ENCODE data around the gene SMPD1.

SMPD1 gene

GRCh38 chr11:6397636-6398035 is 7.4 kb downstream of the SMPD1 start:
- Histone ChIP-seq H3K4me1 (peaks cover 0 to 18% (median 0%) of the 10 kb centered on the region in 4 donors), H3K27ac (peak overlapping the region in 1 of 2 donors; percentile 8), H3K4me3 (no peak overlapping the region), H3K36me3 (peaks cover 17 to 93% (median 40%) of the 10 kb centered on the region in 3 donors), H3K9me3 (no peaks in the 10 kb centered on the region), H3K27me3 (no peaks in the 10 kb centered on the region)
- intact Hi-C loops (cut with DNase I; ENCODE audit: low total_unique reads), result loop anchor here (10.0 kb wide), 1 partner anchor 287 kb away; the partner anchor contains the start of gene MRPL17
- DNase-seq, result peak in 1 of 2 donors; percentile 28
- TF ChIP-seq CTCF (IDR thresholded peaks at IDR 0.05), result no peak

- TF ChIP-seq CTCF (IDR thresholded peaks at IDR 0.05), result no peak
- intact Hi-C loops (cut with DNase I; ENCODE audit: low total_unique reads), result no loop called here
- no peak overlapping the region for H3K27ac ChIP-seq
- H3K9me3 ChIP-seq, result no peaks in the 10 kb centered on the region
- peaks cover 0 to 29% (median 3%) of the 10 kb centered on the region in 4 donors for H3K4me1 ChIP-seq
- no peaks in the 10 kb centered on the region for H3K27me3 ChIP-seq
- H3K4me3 ChIP-seq, result no peak overlapping the region
- no peak for DNase-seq
- H3K36me3 ChIP-seq, result peaks cover 23 to 79% (median 38%) of the 10 kb centered on the region in 3 donors
Measured at GRCh38 chr11:6400431-6401345, 10.4 kb downstream of the SMPD1 start.

- no peak for DNase-seq
- Histone ChIP-seq H3K4me3 (no peak overlapping the region), H3K9me3 (no peaks in the 10 kb centered on the region), H3K27me3 (no peaks in the 10 kb centered on the region), H3K27ac (no peak overlapping the region), H3K36me3 (peaks cover 23 to 72% (median 34%) of the 10 kb centered on the region in 3 donors), H3K4me1 (peaks cover 0 to 29% (median 3%) of the 10 kb centered on the region in 4 donors)
- no peak for TF ChIP-seq CTCF (IDR thresholded peaks at IDR 0.05)
- intact Hi-C loops (cut with DNase I; ENCODE audit: low total_unique reads), result no loop called here
Measured at GRCh38 chr11:6401464-6401863, 11.2 kb downstream of the SMPD1 start.

GRCh38 chr11:6402061-6402470 is 11.8 kb downstream of the SMPD1 start:
- Histone ChIP-seq H3K4me3 (no peak overlapping the region), H3K9me3 (no peaks in the 10 kb centered on the region), H3K27me3 (no peaks in the 10 kb centered on the region), H3K36me3 (peaks cover 23 to 69% (median 34%) of the 10 kb centered on the region in 3 donors), H3K27ac (no peak overlapping the region), H3K4me1 (peaks cover 0 to 25% (median 3%) of the 10 kb centered on the region in 4 donors)
- no peak for TF ChIP-seq CTCF (IDR thresholded peaks at IDR 0.05)
- DNase-seq, result no peak
- intact Hi-C loops (cut with DNase I; ENCODE audit: low total_unique reads), result no loop called here

- DNase-seq, result no peak
- intact Hi-C loops (cut with DNase I; ENCODE audit: low total_unique reads), result no loop called here
- H3K27me3 ChIP-seq, result no peaks in the 10 kb centered on the region
- no peak overlapping the region for H3K27ac ChIP-seq
- peaks cover 23 to 64% (median 34%) of the 10 kb centered on the region in 3 donors for H3K36me3 ChIP-seq
- H3K4me1 ChIP-seq, result peaks cover 0 to 20% (median 3%) of the 10 kb centered on the region in 4 donors
- no peaks in the 10 kb centered on the region for H3K9me3 ChIP-seq
- H3K4me3 ChIP-seq, result no peak overlapping the region
- no peak for TF ChIP-seq CTCF (IDR thresholded peaks at IDR 0.05)
Measured at GRCh38 chr11:6402561-6402981, 12.3 kb downstream of the SMPD1 start.

All from tibial artery (tissue), 4 donors.